Prostate gland (tissue), 2 donors: ENCODE measurements around the gene HCFC1R1.

Source experiments
- POLR2A ChIP-seq: fragments of 450-650 bp; IDR thresholded peaks from one replicate; pipeline ENCODE4 v1.6.1; 2016; ENCODE audit warnings: antibody characterized with exemption, mild to moderate bottlenecking
- TF ChIP-seq, protein P1 (sequence below), 4 experiments: fragments of 200-600 bp in 2 of 4; fragments of 450-650 bp in 2 of 4; sonication (generic) in 2 of 4; IDR thresholded peaks; 1 replicate in 3 of 4; 2 replicates in 1 of 4; pipeline ENCODE4 v1.5.1; 2016 to 2019; ENCODE audit warnings: antibody characterized with exemption in 4 of 4, mild to moderate bottlenecking in 2 of 4, moderate library complexity in 2 of 4

DNA sequence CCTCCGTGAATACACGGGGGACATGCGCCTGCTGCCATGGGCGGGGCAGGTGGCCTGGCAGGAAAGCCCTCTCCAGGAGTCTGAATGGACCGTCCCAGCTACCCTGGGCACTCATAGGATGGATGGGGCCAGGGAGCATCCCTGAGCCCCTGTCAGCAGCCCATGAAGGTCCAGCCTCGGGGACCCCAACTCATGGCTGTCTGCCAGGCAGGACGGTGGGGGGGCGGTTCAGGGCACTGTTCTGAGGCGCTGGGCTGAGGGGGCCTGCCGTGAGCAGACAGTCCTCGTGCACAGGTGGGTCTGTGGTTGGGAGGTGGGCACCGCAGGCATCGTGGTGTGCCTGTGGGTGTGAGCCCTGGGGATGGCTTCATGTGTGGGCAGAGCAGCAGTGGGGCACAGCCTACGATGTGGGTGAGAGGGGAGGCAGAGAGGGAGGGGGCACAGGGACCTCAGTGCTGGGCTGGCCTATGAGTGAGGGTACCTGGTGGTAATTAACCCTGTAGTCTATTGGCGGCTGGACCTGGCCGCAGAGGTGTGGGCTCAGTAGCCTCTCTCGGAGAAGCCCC, 37.0 kb downstream of the HCFC1R1 start:
- TF ChIP-seq, protein P1, sequence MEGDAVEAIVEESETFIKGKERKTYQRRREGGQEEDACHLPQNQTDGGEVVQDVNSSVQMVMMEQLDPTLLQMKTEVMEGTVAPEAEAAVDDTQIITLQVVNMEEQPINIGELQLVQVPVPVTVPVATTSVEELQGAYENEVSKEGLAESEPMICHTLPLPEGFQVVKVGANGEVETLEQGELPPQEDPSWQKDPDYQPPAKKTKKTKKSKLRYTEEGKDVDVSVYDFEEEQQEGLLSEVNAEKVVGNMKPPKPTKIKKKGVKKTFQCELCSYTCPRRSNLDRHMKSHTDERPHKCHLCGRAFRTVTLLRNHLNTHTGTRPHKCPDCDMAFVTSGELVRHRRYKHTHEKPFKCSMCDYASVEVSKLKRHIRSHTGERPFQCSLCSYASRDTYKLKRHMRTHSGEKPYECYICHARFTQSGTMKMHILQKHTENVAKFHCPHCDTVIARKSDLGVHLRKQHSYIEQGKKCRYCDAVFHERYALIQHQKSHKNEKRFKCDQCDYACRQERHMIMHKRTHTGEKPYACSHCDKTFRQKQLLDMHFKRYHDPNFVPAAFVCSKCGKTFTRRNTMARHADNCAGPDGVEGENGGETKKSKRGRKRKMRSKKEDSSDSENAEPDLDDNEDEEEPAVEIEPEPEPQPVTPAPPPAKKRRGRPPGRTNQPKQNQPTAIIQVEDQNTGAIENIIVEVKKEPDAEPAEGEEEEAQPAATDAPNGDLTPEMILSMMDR (IDR thresholded peaks at IDR 0.05) = no peak
- TF ChIP-seq POLR2A = no peak
